HG03457 (cell line): Measurements from ENCODE around the gene FSD1.
"Not testable (repeated sequence)": the region's sequence is repeated elsewhere in the genome, so short reads cannot be mapped to it uniquely, and the experiment has no call there.

Experiments used
- ATAC-seq: cut with Tn5 transposase; IDR thresholded peaks from one replicate; pipeline ENCODE4 v1.9.1; 2021; ENCODE audit warnings: moderate number of reproducible peaks; ENCODE audit not compliant: unreplicated experiment

The FSD1 gene

GRCh38 chr19:4304538-4305256 lies at the start of gene FSD1:
Gene FSD1 (plus strand): TSS chr19:4304598. CDS start chr19:4304747, 149 bp downstream.
- no peak for ATAC-seq

- ATAC-seq, result no peak
Measured at GRCh38 chr19:4256563-4256962, 47.8 kb upstream of the FSD1 start.

GRCh38 chr19:4257025-4257424 lies 47.4 kb upstream of the FSD1 start:
- ATAC-seq, result no peak

- no peak for ATAC-seq
Measured at GRCh38 chr19:4258181-4258580, 46.2 kb upstream of the FSD1 start.

GRCh38 chr19:4260613-4261191 lies 43.7 kb upstream of the FSD1 start:
- ATAC-seq, result no peak

- no peak for ATAC-seq
Measured at GRCh38 chr19:4264812-4265211, 39.6 kb upstream of the FSD1 start.

DNA sequence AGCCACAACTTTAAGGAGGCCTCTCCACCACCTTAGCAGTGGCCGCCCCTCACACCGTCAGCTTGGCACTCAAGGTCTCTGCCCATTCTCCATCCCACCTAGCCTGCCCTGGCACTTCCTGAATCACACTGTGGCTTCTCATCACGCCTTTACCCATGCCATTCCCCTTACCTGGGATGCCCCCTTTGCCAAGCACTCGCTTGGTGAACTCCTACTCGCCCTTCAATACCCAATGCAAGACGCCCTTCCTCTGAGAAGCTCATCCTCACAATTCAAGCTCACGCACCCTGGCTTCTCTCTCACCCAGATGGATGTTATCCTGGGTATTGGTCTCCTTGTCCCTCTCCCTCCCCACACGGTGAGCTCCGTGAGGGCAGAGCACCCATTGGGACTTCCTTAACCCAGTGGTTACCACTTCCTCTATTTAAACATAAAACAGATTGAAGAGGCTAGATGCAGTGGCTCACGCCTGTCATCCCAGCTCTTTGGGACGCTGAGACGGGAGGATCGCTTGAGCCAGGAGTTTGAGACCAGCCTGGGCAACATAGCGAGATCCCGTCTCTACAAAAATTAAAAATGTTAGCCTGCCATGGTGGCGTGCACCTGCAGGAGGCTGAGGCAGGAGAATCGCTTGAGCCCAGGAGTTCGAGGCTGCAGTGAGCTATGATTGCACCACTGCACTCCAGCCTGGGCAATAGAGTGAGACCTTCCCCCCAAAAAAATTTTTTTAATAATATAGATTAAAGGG lies 38.0 kb upstream of the FSD1 start:
- ATAC-seq, result no peak

GRCh38 chr19:4267101-4267900 lies 37.1 kb upstream of the FSD1 start:
- ATAC-seq, result no peak

- ATAC-seq, result no peak
Measured at GRCh38 chr19:4267901-4268815, 36.2 kb upstream of the FSD1 start.

DNA sequence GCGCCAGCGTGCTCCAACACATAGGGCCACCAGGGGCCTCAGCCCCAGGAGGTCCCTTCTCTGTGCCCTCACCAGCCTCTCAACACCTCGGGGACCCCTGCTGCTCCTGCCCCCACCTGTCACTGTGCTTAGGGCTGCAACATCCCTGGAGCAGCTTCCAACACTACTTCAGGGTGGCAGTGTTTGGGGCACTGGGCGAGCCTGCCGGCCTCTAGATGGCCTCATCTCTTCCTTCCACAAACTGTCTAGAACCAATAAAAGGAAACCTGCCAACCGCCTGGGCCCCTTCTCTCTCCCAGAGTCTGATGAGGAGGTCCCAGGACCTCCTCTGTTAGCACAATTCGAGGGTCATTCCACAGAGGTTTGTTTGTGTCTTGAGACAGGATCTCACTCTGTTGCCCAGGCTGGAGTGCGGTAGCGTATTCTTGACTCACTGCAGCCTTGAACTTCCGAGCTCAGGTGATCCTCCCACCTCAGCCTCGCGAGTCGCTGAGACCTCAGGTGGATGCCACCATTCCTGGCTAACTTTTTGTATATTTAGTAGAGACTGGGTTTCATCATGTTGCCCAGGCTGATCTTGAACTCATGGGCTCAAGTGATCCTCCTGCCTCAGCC lies 35.5 kb upstream of the FSD1 start:
- ATAC-seq, result no peak

GRCh38 chr19:4272894-4273293 lies 31.5 kb upstream of the FSD1 start:
- no peak for ATAC-seq

DNA sequence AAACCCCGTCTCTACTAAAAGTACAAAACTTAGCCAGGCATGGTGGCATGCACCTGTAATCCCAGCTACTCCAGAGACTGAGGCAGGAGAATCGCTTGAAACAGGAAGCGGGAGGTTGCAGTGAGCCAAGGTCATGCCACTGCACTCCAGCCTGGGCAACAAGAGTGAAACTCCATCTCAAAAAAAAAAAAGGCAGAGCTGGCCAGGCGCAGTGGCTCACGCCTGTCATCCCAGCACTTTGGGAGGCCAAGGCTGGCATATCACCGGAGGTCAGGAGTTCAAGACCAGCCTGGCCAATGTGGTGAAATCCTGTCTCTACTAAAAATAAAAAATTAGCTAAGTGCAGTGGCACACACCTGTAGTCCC lies 30.1 kb upstream of the FSD1 start:
- ATAC-seq, result not testable (repeated sequence)

DNA sequence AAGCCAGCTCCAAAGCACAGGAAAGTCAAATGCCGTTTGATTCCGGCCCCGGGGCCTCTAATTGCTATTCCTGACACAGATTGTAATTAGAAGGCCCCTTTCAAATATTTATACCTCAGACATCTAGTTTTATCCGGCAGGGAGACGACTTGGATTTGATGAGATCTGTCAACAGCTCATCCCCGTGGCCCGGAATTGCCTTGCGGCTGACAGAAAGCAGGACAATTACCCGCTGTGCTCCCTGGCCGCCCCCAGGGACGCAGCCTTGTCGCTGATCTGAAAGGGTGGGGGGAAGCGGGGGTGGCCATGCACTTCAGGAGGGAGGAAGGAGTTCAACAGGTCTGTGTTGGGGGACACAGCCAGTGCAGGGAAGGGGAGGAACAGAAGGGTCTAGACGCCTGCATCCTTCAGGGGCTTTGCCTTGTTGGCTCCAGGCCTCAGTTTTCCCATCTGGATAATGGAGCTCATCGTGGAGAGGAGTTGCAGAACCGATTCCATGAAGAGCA lies 27.2 kb upstream of the FSD1 start:
- no peak for ATAC-seq

- ATAC-seq, result no peak
Measured at GRCh38 chr19:4278010-4278409, 26.4 kb upstream of the FSD1 start.

- ATAC-seq, result no peak
Measured at GRCh38 chr19:4278419-4279266, 25.8 kb upstream of the FSD1 start, which contains the start of gene SHD. Gene SHD (plus strand): TSS chr19:4279266. CDS start chr19:4280064, 798 bp downstream.

GRCh38 chr19:4279267-4279529 lies 25.2 kb upstream of the FSD1 start:
- ATAC-seq, result no peak

- ATAC-seq, result no peak
Measured at GRCh38 chr19:4279530-4280422, 24.6 kb upstream of the FSD1 start.
